IgD-negative memory B cell (primary cell): ENCODE results near the gene MDH1. TPM values are rescaled to one million over a fixed set of nuclear protein-coding genes. Genes with fewer than 3 reads are reported as not detected.
"Not testable (repeated sequence)": the region's sequence is repeated elsewhere in the genome, so short reads cannot be mapped to it uniquely, and the experiment has no call there.

Experiments
- H3K27ac Mint-ChIP-seq, 3 donors: one replicate each; pipeline ENCODE4 v1.8.0; 2020 to 2022; ENCODE audit warnings: mild to moderate bottlenecking in 3 of 3, mixed read lengths in 3 of 3, moderate library complexity in 1 of 3
- H3K27me3 Mint-ChIP-seq: one replicate; pipeline ENCODE4 v1.8.0; 2021; ENCODE audit warnings: mixed read lengths
- H3K36me3 Mint-ChIP-seq: one replicate; pipeline ENCODE4 v1.8.0; 2020; ENCODE audit warnings: mild to moderate bottlenecking, mixed read lengths
- H3K4me1 Mint-ChIP-seq, 3 donors: one replicate each; pipeline ENCODE4 v1.8.0; 2020 to 2022; ENCODE audit warnings: mixed read lengths in 3 of 3, mild to moderate bottlenecking in 1 of 3
- H3K4me3 Mint-ChIP-seq, 4 donors: one replicate each; pipeline ENCODE4 v1.8.0; 2020 to 2022; ENCODE audit warnings: mild to moderate bottlenecking in 4 of 4, mixed read lengths in 4 of 4, moderate library complexity in 3 of 4
- H3K9me3 Mint-ChIP-seq, 3 donors: one replicate each; pipeline ENCODE4 v1.8.0; 2020 to 2021; ENCODE audit warnings: mixed read lengths in 3 of 3, mild to moderate bottlenecking in 1 of 3
- polyA plus RNA-seq: library from polyadenylated mRNA; unstranded; fragments of 300-500 nt; fragmentation: Illumina TruSeq; gene quantifications from one replicate; pipeline ENCODE4 v1.2.3, GENCODE V29; 2021

MDH1 gene
- polyA plus RNA-seq, 1 donor from 2014 or later = 213 TPM

GRCh38 chr2:63600881-63601460 lies 12.2 kb downstream of the MDH1 start:
- H3K36me3 Mint-ChIP-seq = peaks cover 13% of the 10 kb centered on the region
- H3K27me3 Mint-ChIP-seq = no peaks in the 10 kb centered on the region
- no peak overlapping the region for H3K27ac Mint-ChIP-seq
- H3K9me3 Mint-ChIP-seq = no peaks in the 10 kb centered on the region
- H3K4me1 Mint-ChIP-seq = no peaks in the 10 kb centered on the region
- H3K4me3 Mint-ChIP-seq = no peak overlapping the region

DNA sequence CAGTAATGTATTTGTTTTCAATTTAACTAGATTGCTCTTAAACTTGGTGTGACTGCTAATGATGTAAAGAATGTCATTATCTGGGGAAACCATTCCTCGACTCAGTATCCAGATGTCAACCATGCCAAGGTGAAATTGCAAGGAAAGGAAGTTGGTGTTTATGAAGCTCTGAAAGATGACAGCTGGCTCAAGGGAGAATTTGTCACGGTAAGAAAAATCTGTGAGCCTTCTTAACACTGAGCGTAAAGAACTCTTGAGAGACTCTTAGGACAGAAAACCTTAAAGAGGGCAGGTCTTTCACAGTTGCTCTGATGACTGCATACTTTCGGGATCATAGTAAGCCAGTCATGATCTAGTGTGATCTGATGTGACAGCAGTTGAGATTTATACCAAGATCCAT lies 15.9 kb downstream of the MDH1 start:
- H3K4me3 Mint-ChIP-seq = no peak overlapping the region
- no peaks in the 10 kb centered on the region for H3K9me3 Mint-ChIP-seq
- no peak overlapping the region for H3K27ac Mint-ChIP-seq
- H3K4me1 Mint-ChIP-seq = no peaks in the 10 kb centered on the region
- peaks cover 18% of the 10 kb centered on the region for H3K36me3 Mint-ChIP-seq
- H3K27me3 Mint-ChIP-seq = no peaks in the 10 kb centered on the region

- H3K4me3 Mint-ChIP-seq, H3K9me3 Mint-ChIP-seq, H3K27ac Mint-ChIP-seq, H3K4me1 Mint-ChIP-seq, H3K27me3 Mint-ChIP-seq: not testable (repeated sequence)
- peaks cover 13% of the 10 kb centered on the region for H3K36me3 Mint-ChIP-seq
These were observed 20.1 kb downstream of the MDH1 start for GRCh38 chr2:63608865-63609264.

DNA sequence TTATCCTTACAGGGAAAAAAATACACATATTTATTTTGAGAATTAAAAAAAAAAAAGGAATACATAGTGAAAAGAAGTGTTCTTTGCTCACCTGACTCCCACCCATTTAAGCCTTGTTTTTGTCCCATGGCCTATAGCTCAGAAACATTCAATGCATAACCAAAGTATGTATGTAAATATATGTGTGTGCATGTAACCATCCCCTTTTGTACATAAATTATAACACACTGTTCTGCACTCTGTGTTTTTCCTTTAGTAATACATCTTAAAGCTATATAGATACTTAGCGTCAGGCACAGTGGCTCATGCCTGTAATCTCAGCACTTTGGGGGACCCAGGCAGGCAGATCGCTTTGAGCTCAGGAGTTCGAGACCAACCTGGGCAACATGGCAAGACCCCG lies 21.8 kb downstream of the MDH1 start:
- H3K27ac Mint-ChIP-seq = no peak overlapping the region
- peaks cover 9% of the 10 kb centered on the region for H3K36me3 Mint-ChIP-seq
- H3K4me1 Mint-ChIP-seq = no peaks in the 10 kb centered on the region
- H3K27me3 Mint-ChIP-seq = peaks cover 3% of the 10 kb centered on the region
- no peak overlapping the region for H3K4me3 Mint-ChIP-seq
- H3K9me3 Mint-ChIP-seq = no peaks in the 10 kb centered on the region

- peaks cover 3% of the 10 kb centered on the region for H3K27me3 Mint-ChIP-seq
- H3K36me3 Mint-ChIP-seq = peaks cover 2% of the 10 kb centered on the region
- no peak overlapping the region for H3K27ac Mint-ChIP-seq
- H3K4me3 Mint-ChIP-seq = no peak overlapping the region
- H3K9me3 Mint-ChIP-seq = no peaks in the 10 kb centered on the region
- H3K4me1 Mint-ChIP-seq = no peaks in the 10 kb centered on the region
These were observed 24.7 kb downstream of the MDH1 start for GRCh38 chr2:63613391-63613901.

DNA sequence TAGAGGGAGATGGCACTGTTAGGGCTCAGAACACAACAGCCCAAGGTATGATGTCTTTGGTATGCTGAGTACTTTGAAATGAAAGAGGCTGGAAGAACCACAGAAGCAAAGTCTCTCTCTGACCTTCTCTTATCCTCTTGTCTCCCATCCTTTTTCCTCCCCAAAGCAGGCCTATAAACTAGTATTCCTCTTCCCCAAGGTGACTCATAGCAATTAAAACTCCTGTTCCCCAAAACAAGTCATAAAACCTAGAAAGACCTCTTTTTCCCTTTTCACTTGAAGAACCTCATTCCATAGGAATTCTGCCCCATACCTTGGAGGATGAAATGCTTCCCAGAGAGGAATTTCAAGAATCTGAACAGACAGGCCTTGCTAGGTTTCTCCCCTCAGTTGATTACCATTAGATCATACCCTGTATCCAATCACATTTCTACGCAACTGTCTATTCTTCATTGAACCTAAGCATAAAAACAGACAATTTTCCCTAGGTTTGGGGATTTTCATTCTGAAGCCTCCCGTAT lies 25.7 kb downstream of the MDH1 start:
- Mint-ChIP-seq H3K4me3 (no peak overlapping the region), H3K27ac (peak overlapping the region in 1 of 3 donors; percentile 5), H3K9me3 (no peaks in the 10 kb centered on the region), H3K4me1 (no peaks in the 10 kb centered on the region), H3K36me3 (peaks cover 2% of the 10 kb centered on the region), H3K27me3 (peaks cover 3% of the 10 kb centered on the region)

- Mint-ChIP-seq H3K27ac (no peak overlapping the region), H3K9me3 (no peaks in the 10 kb centered on the region), H3K4me3 (no peak overlapping the region), H3K36me3 (peaks cover 2% of the 10 kb centered on the region), H3K27me3 (peaks cover 3% of the 10 kb centered on the region), H3K4me1 (no peaks in the 10 kb centered on the region)
These were observed 26.5 kb downstream of the MDH1 start for GRCh38 chr2:63614983-63615945.

DNA sequence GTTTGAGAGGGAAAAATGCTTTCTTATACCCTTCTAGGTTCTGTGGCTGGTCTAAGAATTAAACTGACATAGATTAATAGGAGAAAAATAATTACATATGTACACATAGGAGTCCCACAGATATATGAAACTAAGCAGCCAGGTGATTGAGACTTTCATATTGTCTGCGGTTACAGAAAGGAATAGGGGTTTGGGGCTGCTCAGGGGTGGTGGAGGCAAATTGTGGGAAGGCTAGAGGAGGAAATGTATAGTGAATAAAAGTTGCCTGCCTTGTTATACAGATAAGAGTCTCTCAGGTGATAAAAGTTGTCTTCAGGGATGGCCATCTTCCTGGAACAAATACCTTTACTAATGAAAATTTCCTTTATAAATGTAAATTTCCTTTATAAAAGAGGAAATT lies 28.6 kb downstream of the MDH1 start:
- peaks cover 5% of the 10 kb centered on the region for H3K27me3 Mint-ChIP-seq
- H3K4me3 Mint-ChIP-seq = no peak overlapping the region
- H3K9me3 Mint-ChIP-seq = no peaks in the 10 kb centered on the region
- peaks cover 2% of the 10 kb centered on the region for H3K36me3 Mint-ChIP-seq
- H3K27ac Mint-ChIP-seq = no peak overlapping the region
- H3K4me1 Mint-ChIP-seq = no peaks in the 10 kb centered on the region

DNA sequence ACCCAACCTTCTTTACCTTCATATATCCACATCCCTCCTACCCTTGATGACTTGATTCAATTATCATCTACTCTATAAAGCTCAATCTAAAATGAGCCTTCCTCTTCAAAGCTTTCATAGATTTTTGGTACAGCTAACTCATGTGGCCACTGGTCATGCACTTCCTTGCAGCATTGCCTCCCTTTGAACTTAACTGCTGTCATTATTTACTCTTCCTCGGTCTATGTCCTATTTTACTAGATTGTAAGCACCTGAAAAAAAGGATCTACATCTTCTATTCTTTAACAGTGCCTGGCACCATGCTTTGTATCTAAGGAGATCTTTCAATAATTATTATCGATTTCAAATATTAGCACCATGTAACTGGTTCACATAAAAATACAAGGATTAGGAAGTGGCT lies 30.6 kb downstream of the MDH1 start:
- Mint-ChIP-seq H3K27ac (no peak overlapping the region), H3K4me3 (no peak overlapping the region), H3K27me3 (peaks cover 3% of the 10 kb centered on the region), H3K4me1 (no peaks in the 10 kb centered on the region), H3K36me3 (no peaks in the 10 kb centered on the region), H3K9me3 (no peaks in the 10 kb centered on the region)

- Mint-ChIP-seq H3K27me3 (peaks cover 2% of the 10 kb centered on the region), H3K36me3 (no peaks in the 10 kb centered on the region), H3K4me3 (no peak overlapping the region), H3K9me3 (peaks cover 4 to 5% (median 4%) of the 10 kb centered on the region in 3 donors), H3K4me1 (no peaks in the 10 kb centered on the region), H3K27ac (no peak overlapping the region)
These were observed 34.0 kb downstream of the MDH1 start for GRCh38 chr2:63622751-63623150.

GRCh38 chr2:63623763-63624162 lies 35.0 kb downstream of the MDH1 start:
- not testable (repeated sequence) for H3K4me1 Mint-ChIP-seq, H3K4me3 Mint-ChIP-seq, H3K9me3 Mint-ChIP-seq, H3K36me3 Mint-ChIP-seq, H3K27me3 Mint-ChIP-seq, H3K27ac Mint-ChIP-seq

DNA sequence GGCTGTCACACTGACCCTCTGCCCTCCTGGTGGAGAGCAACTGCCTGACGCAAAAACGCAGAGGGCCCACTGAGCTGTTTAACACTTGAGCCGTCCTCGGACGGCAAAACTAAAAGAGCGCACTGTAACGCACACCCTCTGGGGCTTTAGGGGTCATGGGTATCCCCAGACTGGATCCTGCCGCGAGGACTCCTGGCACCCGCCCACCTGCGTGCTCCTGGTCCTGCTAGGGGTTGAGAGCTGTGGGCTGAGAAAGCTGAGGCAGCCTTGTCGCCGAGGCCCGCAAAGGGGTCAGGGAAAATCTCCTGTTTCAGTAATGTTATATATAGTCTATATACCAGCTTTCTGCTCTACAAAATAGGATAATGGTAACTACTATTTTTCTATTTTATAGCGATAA lies 39.1 kb downstream of the MDH1 start:
- no peaks in the 10 kb centered on the region for H3K36me3 Mint-ChIP-seq
- H3K4me1 Mint-ChIP-seq = no peaks in the 10 kb centered on the region
- H3K27me3 Mint-ChIP-seq = peaks cover 1% of the 10 kb centered on the region
- H3K4me3 Mint-ChIP-seq = no peak overlapping the region
- peaks cover 10 to 23% (median 12%) of the 10 kb centered on the region in 3 donors for H3K9me3 Mint-ChIP-seq
- no peak overlapping the region for H3K27ac Mint-ChIP-seq

DNA sequence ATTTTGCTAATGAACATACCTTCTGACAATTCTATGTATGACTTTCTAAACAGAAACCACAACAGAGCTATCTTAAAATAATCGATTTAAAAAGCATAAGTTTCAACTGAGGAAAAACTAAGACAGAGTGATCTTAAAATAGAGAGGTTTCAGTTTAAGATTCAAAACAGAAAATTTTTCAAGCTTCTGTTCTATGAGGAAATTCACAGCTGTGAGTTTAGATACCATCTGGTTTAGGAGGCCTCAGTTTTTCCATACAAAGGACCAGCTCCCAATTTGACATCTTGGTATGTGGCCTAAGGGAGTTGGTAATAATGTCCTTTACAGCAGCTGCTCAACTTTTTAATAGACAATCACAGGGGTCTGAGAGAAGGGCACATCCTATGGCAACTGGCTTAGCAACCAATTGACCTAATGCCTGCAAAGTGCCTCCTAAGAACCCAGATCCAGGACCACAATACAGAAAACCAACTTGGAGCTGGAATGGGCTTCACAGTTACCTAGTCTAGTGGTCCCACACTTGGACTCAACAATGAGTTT lies 39.7 kb downstream of the MDH1 start:
- Mint-ChIP-seq H3K27me3 (peaks cover 1% of the 10 kb centered on the region), H3K27ac (no peak overlapping the region), H3K9me3 (peaks cover 12 to 28% (median 13%) of the 10 kb centered on the region in 3 donors), H3K4me1 (no peaks in the 10 kb centered on the region), H3K36me3 (no peaks in the 10 kb centered on the region), H3K4me3 (no peak overlapping the region)

GRCh38 chr2:63631501-63631900 lies 42.7 kb downstream of the MDH1 start:
- H3K27ac Mint-ChIP-seq = no peak overlapping the region
- H3K4me3 Mint-ChIP-seq = no peak overlapping the region
- H3K27me3 Mint-ChIP-seq = peaks cover 4% of the 10 kb centered on the region
- H3K36me3 Mint-ChIP-seq = no peaks in the 10 kb centered on the region
- H3K9me3 Mint-ChIP-seq = peaks cover 10 to 45% (median 14%) of the 10 kb centered on the region in 3 donors
- no peaks in the 10 kb centered on the region for H3K4me1 Mint-ChIP-seq

- peaks cover 0 to under 1% (median 0%) of the 10 kb centered on the region in 3 donors for H3K4me1 Mint-ChIP-seq
- no peak overlapping the region for H3K27ac Mint-ChIP-seq
- H3K36me3 Mint-ChIP-seq = no peaks in the 10 kb centered on the region
- peaks cover 5% of the 10 kb centered on the region for H3K27me3 Mint-ChIP-seq
- peaks cover 10 to 45% (median 15%) of the 10 kb centered on the region in 3 donors for H3K9me3 Mint-ChIP-seq
- H3K4me3 Mint-ChIP-seq = no peak overlapping the region
These were observed 43.6 kb downstream of the MDH1 start for GRCh38 chr2:63632382-63632781.
